Neuronal stem cell (in vitro differentiated cells): Measurements from ENCODE around the gene EFCAB14. TPM values are rescaled to one million over a fixed set of nuclear protein-coding genes. Genes with fewer than 3 reads are reported as not detected.

Source experiments
- DNase-seq: peaks from one replicate; pipeline ENCODE4 v3.0.0-alpha.2; 2013; ENCODE audit warnings: low spot score
- H2AFZ ChIP-seq: one replicate; pipeline ENCODE4 v1.6.1; 2013; ENCODE audit warnings: mild to moderate bottlenecking, low read length, inconsistent platforms
- H2AK5ac ChIP-seq: 2 replicates; pipeline ENCODE4 v1.6.1; 2013; ENCODE audit warnings: low read depth, mild to moderate bottlenecking, inconsistent platforms, low read length, moderate library complexity, mixed read lengths
- H2BK120ac ChIP-seq: 2 replicates; pipeline ENCODE4 v1.6.1; 2013; ENCODE audit warnings: low read depth, mild to moderate bottlenecking, inconsistent platforms, low read length, moderate library complexity, mixed read lengths
- H2BK12ac ChIP-seq: one replicate; pipeline ENCODE4 v1.6.1; 2013; ENCODE audit warnings: low read length, inconsistent platforms
- H2BK15ac ChIP-seq: 2 replicates; pipeline ENCODE4 v1.6.1; 2013; ENCODE audit warnings: mild to moderate bottlenecking, low read length, inconsistent platforms, mixed read lengths
- H2BK5ac ChIP-seq: one replicate; pipeline ENCODE4 v1.6.1; 2013; ENCODE audit warnings: inconsistent platforms, mild to moderate bottlenecking, low read length, moderate library complexity
- H3K14ac ChIP-seq: one replicate; pipeline ENCODE4 v1.6.1; 2013; ENCODE audit warnings: low read length, inconsistent platforms
- H3K18ac ChIP-seq: 2 replicates; pipeline ENCODE4 v1.6.1; 2013; ENCODE audit warnings: low read length, inconsistent platforms
- H3K23ac ChIP-seq: 2 replicates; pipeline ENCODE4 v1.6.1; 2013; ENCODE audit warnings: low read depth, mild to moderate bottlenecking, mixed read lengths, low read length, inconsistent platforms; ENCODE audit not compliant: poor library complexity
- H3K27ac ChIP-seq: replicated peaks from 3 replicates; pipeline ENCODE4 v1.5.1; 2013; ENCODE audit warnings: low read length, inconsistent platforms
- H3K27me3 ChIP-seq, 3 experiments: 2 replicates each; pipeline ENCODE4 v1.6.1; 2013; ENCODE audit warnings: low read length in 3 of 3, mild to moderate bottlenecking in 2 of 3, inconsistent platforms in 1 of 3, low read depth in 1 of 3, mixed read lengths in 1 of 3, moderate library complexity in 1 of 3; ENCODE audit not compliant: control insufficient read depth in 3 of 3, insufficient read depth in 3 of 3
- H3K36me3 ChIP-seq, 2 donors: replicated peaks in 1 of 2; 2 replicates each; pipeline ENCODE4 v1.6.1; 2013; ENCODE audit warnings: low read length in 2 of 2; ENCODE audit not compliant: control insufficient read depth in 2 of 2, insufficient read depth in 2 of 2
- H3K4ac ChIP-seq: 2 replicates; pipeline ENCODE4 v1.6.1; 2013; ENCODE audit warnings: inconsistent platforms, mild to moderate bottlenecking, low read length, moderate library complexity
- H3K4me1 ChIP-seq, 2 donors: 1 replicate in 1 of 2; 2 replicates in 1 of 2; pipeline ENCODE4 v1.6.1; 2013; ENCODE audit warnings: low read length in 2 of 2, low read depth in 1 of 2; ENCODE audit not compliant: control insufficient read depth in 2 of 2, insufficient read depth in 1 of 2
- H3K4me2 ChIP-seq: one replicate; pipeline ENCODE4 v1.6.1; 2013; ENCODE audit warnings: mild to moderate bottlenecking, low read length, inconsistent platforms; ENCODE audit not compliant: insufficient read depth, poor library complexity, severe bottlenecking
- H3K4me3 ChIP-seq, 2 donors: 2 replicates each; pipeline ENCODE4 v1.5.1; 2013; ENCODE audit warnings: low read length in 2 of 2, mild to moderate bottlenecking in 2 of 2, inconsistent platforms in 1 of 2, moderate library complexity in 1 of 2
- H3K79me1 ChIP-seq: one replicate; pipeline ENCODE4 v1.6.1; 2013; ENCODE audit warnings: low read depth, mild to moderate bottlenecking, inconsistent platforms, low read length, moderate library complexity
- H3K9ac ChIP-seq: one replicate; pipeline ENCODE4 v1.6.1; 2013; ENCODE audit warnings: mild to moderate bottlenecking, low read depth, low read length, inconsistent platforms; ENCODE audit not compliant: poor library complexity
- H3K9me3 ChIP-seq, 2 donors: replicated peaks in 1 of 2; 2 replicates each; pipeline versions ENCODE3 to v1.6.1; 2013; ENCODE audit warnings: low read length in 2 of 2, mild to moderate bottlenecking in 2 of 2, inconsistent platforms in 1 of 2, low read depth in 1 of 2, mixed read lengths in 1 of 2, moderate library complexity in 1 of 2; ENCODE audit not compliant: control insufficient read depth in 2 of 2, insufficient read depth in 1 of 2
- H4K8ac ChIP-seq: one replicate; pipeline ENCODE4 v1.6.1; 2013; ENCODE audit warnings: low read depth, mild to moderate bottlenecking, inconsistent platforms, low read length, moderate library complexity
- H4K91ac ChIP-seq: one replicate; pipeline ENCODE4 v1.6.1; 2013; ENCODE audit warnings: low read length, low read depth, mild to moderate bottlenecking, inconsistent platforms; ENCODE audit not compliant: poor library complexity
- WGBS, 2 donors: extraction: QIAGEN DNeasy Blood & Tissue Kit; methylation state at CpG; one replicate each; pipeline ENCODE4 v1.1.7; 2013; ENCODE audit warnings: missing lambda C conversion rate in 2 of 2, mixed read lengths in 1 of 2; ENCODE audit not compliant: insufficient read length in 2 of 2, insufficient replicate concordance in 1 of 2; ENCODE audit errors: extremely low coverage in 2 of 2; 5-methylcytosine and 5-hydroxymethylcytosine counted together
- polyA plus RNA-seq, 2 experiments: library from polyadenylated mRNA; stranded (reverse); fragments of 200-250 nt; gene quantifications; one replicate each; pipeline ENCODE4 v1.2.3, GENCODE V29; 2013

The EFCAB14 gene, protein sequence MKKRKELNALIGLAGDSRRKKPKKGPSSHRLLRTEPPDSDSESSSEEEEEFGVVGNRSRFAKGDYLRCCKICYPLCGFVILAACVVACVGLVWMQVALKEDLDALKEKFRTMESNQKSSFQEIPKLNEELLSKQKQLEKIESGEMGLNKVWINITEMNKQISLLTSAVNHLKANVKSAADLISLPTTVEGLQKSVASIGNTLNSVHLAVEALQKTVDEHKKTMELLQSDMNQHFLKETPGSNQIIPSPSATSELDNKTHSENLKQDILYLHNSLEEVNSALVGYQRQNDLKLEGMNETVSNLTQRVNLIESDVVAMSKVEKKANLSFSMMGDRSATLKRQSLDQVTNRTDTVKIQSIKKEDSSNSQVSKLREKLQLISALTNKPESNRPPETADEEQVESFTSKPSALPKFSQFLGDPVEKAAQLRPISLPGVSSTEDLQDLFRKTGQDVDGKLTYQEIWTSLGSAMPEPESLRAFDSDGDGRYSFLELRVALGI
- polyA plus RNA-seq (2013, experiment 1 of 2): 22.0 TPM
- 21.4 TPM for polyA plus RNA-seq (2013, experiment 2 of 2)

GRCh38 chr1:46718727-46719622, at the start of gene EFCAB14:
Gene EFCAB14 (minus strand): TSS chr1:46719114. CDS start chr1:46718087, 1,027 bp downstream.
- DNase-seq: peak; percentile 92
- H3K9ac ChIP-seq: peak within 1 kb of the TSS; percentile 91
- H3K4me1 ChIP-seq: peaks cover 10 to 17% of the 10 kb centered on the region in 2 donors
- H2AFZ ChIP-seq: peak within 1 kb of the TSS; percentile 95
- peaks cover 0 to 13% (median 0%) of the 10 kb centered on the region in 3 experiments for H3K27me3 ChIP-seq
- peak within 1 kb of the TSS; percentile 69 for H3K23ac ChIP-seq
- H2BK12ac ChIP-seq: no peak within 1 kb of the TSS
- H3K27ac ChIP-seq: no peak within 1 kb of the TSS
- peak within 1 kb of the TSS; percentile 83 for H2AK5ac ChIP-seq
- H3K4ac ChIP-seq: no peak within 1 kb of the TSS
- peak within 1 kb of the TSS; percentile 94 for H3K14ac ChIP-seq
- WGBS, 2 donors: no CpG with 5 or more reads among the region's 85 CpGs
- H3K9me3 ChIP-seq: no peaks in the 10 kb centered on the region
- no peak within 1 kb of the TSS for H4K91ac ChIP-seq
- H4K8ac ChIP-seq: no peak within 1 kb of the TSS
- H3K79me1 ChIP-seq: peaks cover 2% of the 10 kb centered on the region
- peak within 1 kb of the TSS; percentile 77 for H3K18ac ChIP-seq
- H2BK15ac ChIP-seq: no peak within 1 kb of the TSS
- H3K4me3 ChIP-seq: peak within 1 kb of the TSS; percentile 90 to 97
- peak within 1 kb of the TSS; percentile 72 for H2BK5ac ChIP-seq
- H3K36me3 ChIP-seq: peaks cover 2 to 33% of the 10 kb centered on the region in 2 donors
- H2BK120ac ChIP-seq: no peak within 1 kb of the TSS
- peak within 1 kb of the TSS; percentile 81 for H3K4me2 ChIP-seq

DNA sequence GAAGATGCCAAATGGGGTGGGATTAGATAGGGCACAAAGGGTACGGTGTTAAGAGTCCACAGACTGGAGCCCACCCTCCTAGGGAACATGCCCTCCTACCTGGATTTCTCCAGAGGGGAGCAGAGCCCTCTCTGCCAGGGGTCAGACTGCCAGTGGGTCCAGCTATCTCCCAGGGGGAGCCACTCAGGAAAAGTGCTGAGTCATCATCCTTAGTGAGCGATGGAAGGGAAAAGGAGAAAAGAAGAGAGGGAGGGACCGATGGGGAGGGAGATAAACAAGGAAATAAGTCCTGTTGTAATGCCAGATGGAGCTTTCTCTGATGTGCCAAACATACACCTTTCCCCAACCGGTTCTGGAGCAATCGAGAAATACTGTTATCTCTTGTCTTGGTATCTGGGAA, 49.5 kb upstream of the EFCAB14 start:
- Histone ChIP-seq H2BK12ac (no peak overlapping the region), H4K8ac (no peak overlapping the region), H3K4me1 (no peaks in the 10 kb centered on the region), H3K23ac (no peak overlapping the region), H2AK5ac (no peak overlapping the region), H3K4ac (no peak overlapping the region), H3K4me3 (no peak overlapping the region), H2AFZ (no peak overlapping the region), H3K9me3 (peaks cover 0 to 28% of the 10 kb centered on the region in 2 donors), H3K4me2 (no peak overlapping the region), H3K27me3 (peaks cover 0 to 5% (median 0%) of the 10 kb centered on the region in 3 experiments), H3K18ac (no peak overlapping the region), H2BK5ac (no peak overlapping the region), H3K27ac (no peak overlapping the region), H3K14ac (no peak overlapping the region), H3K9ac (no peak overlapping the region), H4K91ac (no peak overlapping the region), H2BK15ac (no peak overlapping the region), H3K79me1 (no peaks in the 10 kb centered on the region), H3K36me3 (no peaks in the 10 kb centered on the region), H2BK120ac (no peak overlapping the region)
- no CpG with 5 or more reads among the region's 5 CpGs for WGBS, 2 donors
- DNase-seq: no peak

- no peak overlapping the region for H2BK5ac ChIP-seq
- H3K18ac ChIP-seq: no peak overlapping the region
- no peak overlapping the region for H2AK5ac ChIP-seq
- H3K14ac ChIP-seq: no peak overlapping the region
- H3K4me3 ChIP-seq: no peak overlapping the region
- H2BK15ac ChIP-seq: no peak overlapping the region
- no peak overlapping the region for H4K8ac ChIP-seq
- no peak overlapping the region for H3K9ac ChIP-seq
- no peak overlapping the region for H2BK12ac ChIP-seq
- H3K4me2 ChIP-seq: no peak overlapping the region
- peaks cover 0 to 28% of the 10 kb centered on the region in 2 donors for H3K9me3 ChIP-seq
- no peak overlapping the region for H3K4ac ChIP-seq
- H3K36me3 ChIP-seq: no peaks in the 10 kb centered on the region
- H3K4me1 ChIP-seq: no peaks in the 10 kb centered on the region
- no peak overlapping the region for H2BK120ac ChIP-seq
- no peak for DNase-seq
- H3K23ac ChIP-seq: no peak overlapping the region
- H3K27me3 ChIP-seq: peaks cover 0 to 5% (median 0%) of the 10 kb centered on the region in 3 experiments
- no peaks in the 10 kb centered on the region for H3K79me1 ChIP-seq
- WGBS, 2 donors: no CpG with 5 or more reads among the region's 4 CpGs
- H4K91ac ChIP-seq: no peak overlapping the region
- no peak overlapping the region for H3K27ac ChIP-seq
- H2AFZ ChIP-seq: no peak overlapping the region
Measured at GRCh38 chr1:46767649-46768282, 48.9 kb upstream of the EFCAB14 start.
